BE2C (cell line): ENCODE data around the gene VIPR1.

Experiments
- DNase-seq: peaks from one replicate; pipeline ENCODE4 v3.0.0-alpha.2; 2020
- H3K27me3 ChIP-seq: fragments of 250-450 bp; sonication (Bioruptor Pico); 2 replicates; pipeline ENCODE4 v1.5.1; 2020; ENCODE audit warnings: mild to moderate bottlenecking
- H3K36me3 ChIP-seq: fragments of 250-450 bp; sonication (Bioruptor Pico); 2 replicates; pipeline ENCODE4 v1.5.1; 2020; ENCODE audit warnings: mild to moderate bottlenecking
- H3K4me1 ChIP-seq: fragments of 250-450 bp; sonication (Bioruptor Pico); 2 replicates; pipeline ENCODE4 v1.5.1; 2020
- H3K4me3 ChIP-seq: 2 replicates; pipeline ENCODE4 v1.5.1; 2011; ENCODE audit warnings: low read depth, low read length
- H3K9me3 ChIP-seq: fragments of 250-450 bp; sonication (Bioruptor Pico); 2 replicates; pipeline ENCODE4 v1.5.1; 2020
- CTCF ChIP-seq: IDR thresholded peaks from 2 replicates; pipeline ENCODE4 v1.5.1; 2012; ENCODE audit warnings: mild to moderate bottlenecking, low read depth, low read length

The VIPR1 gene

GRCh38 chr3:42535981-42536784 is 33.7 kb downstream of the VIPR1 start:
- peak; percentile 39 for TF ChIP-seq CTCF
- no peaks in the 10 kb centered on the region for H3K9me3 ChIP-seq
- H3K4me1 ChIP-seq = no peaks in the 10 kb centered on the region
- DNase-seq = no peak
- no peak overlapping the region for H3K4me3 ChIP-seq
- no peaks in the 10 kb centered on the region for H3K36me3 ChIP-seq
- H3K27me3 ChIP-seq = no peaks in the 10 kb centered on the region

GRCh38 chr3:42537350-42537749 is 34.9 kb downstream of the VIPR1 start:
- Histone ChIP-seq H3K4me1 (no peaks in the 10 kb centered on the region), H3K4me3 (no peak overlapping the region), H3K36me3 (no peaks in the 10 kb centered on the region), H3K9me3 (no peaks in the 10 kb centered on the region), H3K27me3 (no peaks in the 10 kb centered on the region)
- TF ChIP-seq CTCF = no peak
- DNase-seq = no peak

GRCh38 chr3:42539871-42540714 is 37.6 kb downstream of the VIPR1 start:
- Histone ChIP-seq H3K27me3 (no peaks in the 10 kb centered on the region), H3K4me3 (no peak overlapping the region), H3K4me1 (no peaks in the 10 kb centered on the region), H3K9me3 (no peaks in the 10 kb centered on the region), H3K36me3 (no peaks in the 10 kb centered on the region)
- TF ChIP-seq CTCF = peak; percentile 63
- DNase-seq = peak; percentile 44

- no peak for TF ChIP-seq CTCF
- Histone ChIP-seq H3K4me1 (no peaks in the 10 kb centered on the region), H3K27me3 (no peaks in the 10 kb centered on the region), H3K4me3 (no peak overlapping the region), H3K36me3 (no peaks in the 10 kb centered on the region), H3K9me3 (no peaks in the 10 kb centered on the region)
- no peak for DNase-seq
Measured at GRCh38 chr3:42541079-42541478, 38.6 kb downstream of the VIPR1 start.

- DNase-seq = no peak
- H3K4me3 ChIP-seq = no peak overlapping the region
- H3K9me3 ChIP-seq = no peaks in the 10 kb centered on the region
- no peaks in the 10 kb centered on the region for H3K36me3 ChIP-seq
- no peak for TF ChIP-seq CTCF
- no peaks in the 10 kb centered on the region for H3K27me3 ChIP-seq
- no peaks in the 10 kb centered on the region for H3K4me1 ChIP-seq
Measured at GRCh38 chr3:42544492-42545283, 42.2 kb downstream of the VIPR1 start.
